GM18526 (cell line): ENCODE results near the gene GRPEL1.
A peak's percentile ranks its signal among the peaks of the same experiment; 100 is the strongest.

Experiments used
- POLR2A ChIP-seq: IDR thresholded peaks from 3 replicates; pipeline ENCODE4 v1.6.1; 2011; ENCODE audit not compliant: insufficient read length; ENCODE audit errors: extremely low read depth

GRPEL1 gene

DNA sequence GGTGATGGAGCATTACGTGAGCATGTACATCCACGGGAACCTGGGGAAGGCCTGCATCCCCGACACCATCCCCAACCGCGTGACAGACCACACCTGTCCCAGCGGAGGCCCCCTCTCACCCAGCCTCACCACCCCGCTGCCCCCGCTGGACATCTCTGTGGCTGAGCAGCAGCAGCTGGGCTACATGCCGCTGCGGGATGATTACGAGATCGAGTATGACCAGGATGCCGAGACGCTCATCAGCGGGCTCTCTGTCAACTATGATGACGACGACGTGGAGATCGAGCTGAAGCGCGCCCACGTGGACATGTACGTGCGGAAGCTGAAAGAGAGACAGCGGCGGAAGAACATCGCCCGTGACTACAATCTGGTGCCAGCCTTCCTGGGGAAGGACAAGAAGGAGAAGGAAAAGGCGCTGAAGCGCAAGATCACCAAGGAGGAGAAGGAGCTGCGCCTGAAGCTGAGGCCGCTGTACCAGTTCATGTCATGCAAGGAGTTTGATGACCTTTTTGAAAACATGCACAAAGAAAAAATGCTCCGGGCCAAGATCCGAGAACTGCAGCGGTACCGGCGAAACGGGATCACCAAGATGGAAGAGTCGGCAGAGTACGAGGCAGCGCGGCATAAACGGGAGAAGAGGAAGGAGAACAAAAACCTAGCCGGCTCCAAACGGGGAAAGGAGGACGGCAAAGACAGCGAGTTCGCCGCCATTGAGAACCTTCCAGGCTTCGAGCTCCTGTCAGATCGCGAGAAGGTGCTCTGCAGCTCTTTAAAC, 13.6 kb downstream of the GRPEL1 start:
- TF ChIP-seq POLR2A, result no peak

DNA sequence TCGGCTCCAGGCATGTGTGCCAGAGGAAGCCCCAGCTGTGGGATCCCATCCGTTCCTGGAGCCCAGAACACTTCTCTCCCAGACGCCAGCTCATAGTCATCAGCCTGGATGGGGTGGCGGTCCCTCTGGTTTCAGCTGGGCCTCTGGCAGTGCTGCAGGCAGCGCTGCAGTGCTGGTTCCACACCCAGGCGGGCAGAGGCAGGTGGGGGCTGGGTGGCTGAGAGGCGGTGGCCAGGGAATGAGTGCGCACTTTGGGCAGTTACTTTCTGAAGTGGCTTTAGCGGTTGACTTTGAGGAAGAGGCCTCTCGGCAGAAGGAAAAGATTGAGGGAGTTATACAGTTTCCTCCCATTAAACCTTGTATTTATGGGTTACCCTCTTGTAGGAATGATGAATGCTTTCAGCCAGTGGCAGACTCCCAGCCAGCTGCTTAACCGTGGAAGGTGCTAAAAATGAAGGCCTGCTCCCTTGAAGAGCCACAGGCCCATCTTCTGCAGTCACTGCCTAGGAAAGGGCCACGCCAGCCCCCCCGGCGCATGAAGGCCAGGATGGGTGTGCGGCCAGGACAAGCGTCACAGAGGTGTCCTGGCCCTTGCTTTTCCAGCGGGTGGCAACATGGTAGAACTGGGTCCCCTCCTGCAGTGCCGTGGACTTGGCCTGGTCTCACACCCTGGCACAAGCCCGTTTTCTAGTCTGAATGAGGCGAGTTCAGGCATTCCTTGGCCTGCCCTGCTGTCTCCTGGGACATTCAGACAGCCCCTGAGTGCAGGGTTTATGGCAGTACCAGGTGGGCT, 14.7 kb downstream of the GRPEL1 start:
- TF ChIP-seq POLR2A, result no peak

DNA sequence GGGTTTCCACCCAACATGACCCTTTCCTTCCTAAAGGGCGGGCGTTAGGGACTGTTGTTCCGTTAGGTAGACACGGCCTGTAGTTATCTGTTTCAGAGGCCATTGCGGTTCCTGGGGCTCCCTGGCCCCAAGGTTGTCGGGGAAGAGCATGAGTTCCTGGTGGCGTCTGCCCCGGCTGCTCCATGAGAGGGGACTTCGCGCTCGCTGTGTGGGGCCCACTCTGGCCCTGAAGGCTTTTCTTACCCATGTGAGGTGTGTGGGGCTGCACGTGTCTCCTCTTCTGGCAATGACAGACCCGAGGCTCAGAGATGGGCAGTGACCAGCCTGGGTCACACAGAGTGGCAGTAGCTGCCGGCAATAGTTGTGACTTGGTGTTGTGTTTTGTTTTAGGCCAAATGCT, 15.6 kb downstream of the GRPEL1 start:
- TF ChIP-seq POLR2A, result no peak

DNA sequence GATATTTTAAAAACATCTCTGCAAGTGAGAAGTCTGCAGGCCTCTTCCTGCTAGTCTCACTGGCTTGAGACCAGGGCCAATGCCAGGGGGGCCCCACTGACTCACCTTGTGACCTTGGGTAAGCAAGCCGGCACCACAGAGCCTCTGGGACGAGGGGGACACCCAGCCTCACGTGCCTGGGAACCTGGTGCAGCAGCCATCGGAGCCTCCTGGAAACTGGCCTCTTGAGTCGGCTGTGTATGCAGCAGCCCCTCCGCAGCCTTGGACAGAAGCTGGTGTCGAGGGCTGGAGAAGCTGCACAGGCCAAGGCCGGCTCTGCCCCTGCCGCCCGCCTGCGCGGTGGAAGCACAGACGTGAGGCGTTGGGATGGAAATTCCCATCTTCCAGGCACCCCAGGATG, 16.0 kb downstream of the GRPEL1 start:
- TF ChIP-seq POLR2A, result no peak

DNA sequence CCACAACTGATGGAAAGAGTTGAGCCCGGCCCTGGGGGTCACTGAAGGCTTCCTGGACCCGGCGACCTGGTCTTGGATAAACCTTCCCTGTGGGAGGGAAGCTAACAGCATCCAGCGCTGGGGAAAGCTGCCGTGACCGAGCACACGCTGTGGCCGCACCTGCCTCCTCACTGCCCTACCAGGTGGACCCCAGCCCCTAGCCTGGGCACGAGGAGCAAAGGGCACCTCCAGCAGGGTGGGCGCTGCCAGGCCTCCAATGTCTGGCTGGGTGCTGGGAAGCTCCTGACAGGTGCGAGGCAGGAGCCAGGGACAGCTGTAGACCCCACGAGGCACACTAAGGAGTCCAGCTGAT, 16.7 kb downstream of the GRPEL1 start:
- TF ChIP-seq POLR2A, result no peak

DNA sequence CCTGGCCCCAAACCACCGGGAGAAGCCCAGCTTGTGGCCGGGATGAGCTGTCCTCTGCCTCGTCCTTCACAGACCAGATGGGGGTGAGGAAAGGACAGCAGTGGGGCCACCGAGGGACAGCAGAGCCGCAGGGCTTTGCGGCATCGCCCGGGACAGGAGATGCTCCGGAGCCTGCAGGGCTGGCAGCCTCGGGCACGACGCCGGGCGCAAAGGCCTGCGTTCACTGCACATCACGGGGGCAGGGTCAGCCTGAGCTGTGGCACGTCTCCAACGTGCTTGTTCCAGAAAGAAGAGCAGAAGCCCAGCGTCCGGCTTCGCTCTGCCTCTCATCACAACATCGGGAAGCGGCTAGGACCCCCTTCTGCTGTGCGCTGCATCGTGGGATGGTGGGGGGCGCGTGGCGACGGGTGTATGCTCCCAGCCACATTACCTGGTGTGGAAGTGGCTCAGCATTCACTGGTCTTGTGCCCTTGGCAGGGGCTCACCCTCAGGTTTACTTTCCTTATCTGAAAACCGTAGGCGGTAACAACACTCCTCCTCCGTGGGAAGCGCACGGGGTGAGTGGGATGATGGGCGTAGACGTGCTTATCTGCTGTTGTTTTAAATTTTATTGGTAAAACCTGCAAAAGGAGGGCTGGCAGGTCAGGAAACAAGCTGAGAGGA, 17.3 kb downstream of the GRPEL1 start:
- no peak for TF ChIP-seq POLR2A

DNA sequence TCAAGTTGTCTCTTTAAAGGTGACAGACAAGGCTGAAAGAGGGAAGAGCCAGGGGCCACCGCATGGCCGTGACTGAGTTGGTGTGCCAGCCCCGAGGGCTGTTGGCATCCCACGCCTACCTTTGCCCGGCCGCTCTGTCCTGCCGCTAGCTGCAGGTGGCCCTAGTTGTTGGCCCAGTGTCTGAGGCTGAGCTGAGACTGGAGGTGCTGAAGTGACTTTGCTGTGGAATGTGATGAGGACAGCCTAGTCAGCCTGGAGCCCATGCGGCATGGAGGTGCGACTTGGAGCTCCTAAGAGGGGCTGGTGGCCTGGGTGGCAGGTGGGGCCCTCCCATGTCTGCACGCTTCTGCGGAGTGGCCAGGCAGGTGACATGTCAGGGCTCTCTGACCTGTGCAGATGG, 18.1 kb downstream of the GRPEL1 start:
- no peak for TF ChIP-seq POLR2A

DNA sequence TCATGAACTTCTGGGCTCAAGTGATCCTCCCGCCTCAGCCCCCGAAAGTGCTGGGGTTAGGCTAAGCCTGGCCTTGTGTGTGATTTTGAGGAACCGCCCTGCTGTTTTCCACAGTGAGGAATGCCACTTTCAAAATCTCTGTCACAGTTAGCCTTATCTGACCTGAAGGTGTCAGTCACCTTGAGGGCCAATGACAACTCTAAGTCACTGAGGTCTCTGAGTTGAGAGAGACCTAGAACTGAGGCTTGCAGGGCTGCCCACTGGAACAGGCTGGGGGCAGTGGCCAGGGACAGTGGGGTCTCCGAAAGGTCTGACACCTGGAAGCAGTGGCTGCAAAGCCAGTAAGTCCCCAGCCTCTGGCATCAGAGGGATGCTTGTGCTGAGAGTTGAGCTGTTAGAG, 18.6 kb downstream of the GRPEL1 start:
- TF ChIP-seq POLR2A, result no peak

DNA sequence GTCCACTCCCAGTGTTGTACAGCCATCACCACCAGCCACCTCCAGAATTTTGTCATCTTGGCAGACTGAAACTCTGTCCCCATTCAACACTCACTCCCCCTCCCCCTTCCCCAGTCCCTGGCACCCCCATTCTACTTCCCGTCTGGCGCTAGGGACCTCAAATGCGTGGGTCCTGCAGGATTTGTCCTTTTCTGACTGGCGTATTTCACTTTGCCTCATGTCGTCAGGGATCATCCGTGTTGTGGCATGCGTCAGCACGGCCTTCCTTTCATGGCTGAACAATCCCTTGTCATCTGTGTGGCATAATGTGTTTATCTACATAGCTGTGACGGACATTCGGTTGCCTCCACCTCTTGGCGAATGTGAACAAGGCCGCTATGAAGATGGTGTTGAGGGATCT, 19.2 kb downstream of the GRPEL1 start:
- TF ChIP-seq POLR2A, result no peak

DNA sequence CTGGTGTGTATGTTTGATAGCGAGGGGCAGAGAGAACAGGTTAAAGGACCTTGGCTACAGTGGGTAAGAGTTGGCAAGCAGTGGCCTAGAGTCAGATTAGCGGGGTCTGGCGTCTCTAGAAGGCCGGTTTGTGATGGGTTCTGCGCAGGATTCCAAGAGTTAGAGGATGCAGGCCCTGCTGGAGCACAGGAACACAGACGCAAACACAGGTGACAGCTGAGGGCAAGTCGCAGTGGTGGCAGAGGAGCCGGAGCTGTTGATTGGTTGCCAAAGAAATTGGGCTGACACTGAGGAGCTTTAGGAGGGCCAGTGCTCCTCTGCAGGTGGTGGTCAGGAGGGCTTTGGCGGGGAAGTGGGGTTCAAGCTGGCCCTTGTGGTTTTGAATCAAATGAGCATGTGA, 20.9 kb downstream of the GRPEL1 start:
- TF ChIP-seq POLR2A, result no peak

DNA sequence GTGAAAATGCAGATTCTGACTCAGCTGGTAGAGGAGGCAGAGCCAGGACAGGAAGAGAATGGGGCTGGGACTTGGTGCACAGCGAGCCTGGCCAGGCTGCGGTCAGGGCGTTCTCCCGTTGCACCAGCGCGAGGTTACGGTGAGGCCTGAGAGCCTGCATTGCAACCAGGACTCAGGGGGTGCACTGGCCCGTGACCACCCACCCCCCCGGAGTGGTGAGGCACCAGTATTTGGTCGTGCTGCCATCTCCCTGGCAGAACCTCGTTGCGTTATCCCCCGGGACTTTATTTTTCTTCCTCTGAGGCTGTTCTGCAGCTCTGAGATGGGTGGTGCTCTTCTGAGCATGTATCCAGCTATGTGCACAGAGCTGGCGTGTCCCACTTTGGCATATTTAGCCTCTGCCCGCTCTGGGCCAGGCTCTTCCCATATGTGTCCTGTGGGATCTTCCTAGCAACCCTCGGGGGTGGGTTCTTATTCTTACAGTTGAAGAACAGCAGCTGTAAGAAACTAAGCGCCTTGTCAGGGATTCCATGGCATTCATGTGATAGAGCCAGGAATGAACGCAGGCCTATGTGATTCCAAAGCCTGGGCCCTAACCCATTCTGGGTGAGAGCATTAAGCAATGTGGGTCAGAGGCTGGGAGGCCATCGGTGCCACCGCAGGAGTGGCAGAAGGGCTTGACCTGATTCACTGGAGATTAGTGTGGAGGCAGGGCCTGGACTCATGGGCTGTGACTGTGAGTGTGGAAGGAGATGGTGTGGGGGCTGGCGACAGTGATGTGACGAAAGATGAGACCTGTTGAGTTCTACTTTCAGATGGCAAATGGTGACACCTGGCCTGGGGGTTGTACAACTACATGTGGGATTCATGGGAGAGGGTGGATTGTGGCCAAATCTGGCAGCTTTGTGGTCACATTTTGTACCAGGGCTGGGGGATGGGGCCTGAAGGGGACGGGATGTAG, 21.6 kb downstream of the GRPEL1 start:
- TF ChIP-seq POLR2A, result no peak

DNA sequence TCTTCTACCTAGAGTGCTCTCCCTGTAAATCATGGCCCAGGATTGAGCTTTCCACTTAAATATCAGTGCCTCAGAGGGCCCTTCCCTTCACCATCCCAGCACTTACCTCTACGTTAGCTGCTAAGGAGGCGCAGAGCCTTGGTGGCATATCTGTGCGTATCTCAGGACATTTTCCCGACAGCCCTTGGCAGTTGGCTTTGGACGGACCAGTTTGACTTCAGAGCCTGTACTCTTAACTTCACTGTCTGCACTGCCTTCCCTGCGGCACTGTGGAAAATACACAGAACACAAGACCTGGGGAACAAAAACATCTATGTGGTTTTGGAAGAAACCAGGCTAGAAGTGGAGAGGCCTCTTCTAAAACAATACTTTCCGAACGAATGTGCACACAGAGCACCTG, 22.3 kb downstream of the GRPEL1 start:
- TF ChIP-seq POLR2A, result no peak

DNA sequence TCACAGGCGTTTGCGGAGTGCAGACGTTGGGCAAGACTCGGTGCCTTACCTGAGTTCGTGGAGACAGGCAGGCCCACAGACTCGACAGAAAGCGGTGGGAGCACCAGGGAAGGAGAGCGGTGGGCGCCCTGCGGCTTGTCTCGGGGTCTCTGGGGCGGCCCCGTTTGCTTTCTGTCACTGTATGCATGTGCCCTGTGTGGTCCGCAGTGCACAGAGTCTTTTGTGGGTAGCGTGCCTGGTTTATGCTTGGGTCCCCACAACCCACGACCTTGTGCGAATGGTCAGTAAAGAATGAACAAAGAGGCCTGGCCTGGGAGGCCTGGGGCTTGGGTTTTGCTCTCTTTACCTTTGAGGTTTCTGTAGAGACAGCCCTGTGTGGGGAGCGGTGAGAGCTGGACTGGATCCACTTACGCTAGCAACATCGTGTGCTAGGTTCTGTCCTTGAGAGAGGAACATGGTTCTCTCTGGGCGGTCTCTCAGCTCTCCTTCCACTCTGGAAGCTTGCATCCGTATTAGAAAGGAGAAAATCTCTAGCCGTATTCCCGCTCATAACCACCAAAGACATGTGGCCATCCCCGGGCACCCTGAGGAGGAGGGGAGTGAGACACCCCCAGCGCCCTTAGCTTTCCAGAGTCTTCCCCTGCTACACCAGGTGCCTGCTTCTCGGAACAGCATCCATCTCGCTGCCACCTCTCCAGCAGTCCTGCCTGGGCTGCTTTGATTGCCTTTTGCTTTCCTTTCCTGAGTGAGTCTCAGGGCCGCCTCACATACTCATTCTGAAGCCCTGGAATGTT, 23.5 kb downstream of the GRPEL1 start:
- TF ChIP-seq POLR2A, result no peak

DNA sequence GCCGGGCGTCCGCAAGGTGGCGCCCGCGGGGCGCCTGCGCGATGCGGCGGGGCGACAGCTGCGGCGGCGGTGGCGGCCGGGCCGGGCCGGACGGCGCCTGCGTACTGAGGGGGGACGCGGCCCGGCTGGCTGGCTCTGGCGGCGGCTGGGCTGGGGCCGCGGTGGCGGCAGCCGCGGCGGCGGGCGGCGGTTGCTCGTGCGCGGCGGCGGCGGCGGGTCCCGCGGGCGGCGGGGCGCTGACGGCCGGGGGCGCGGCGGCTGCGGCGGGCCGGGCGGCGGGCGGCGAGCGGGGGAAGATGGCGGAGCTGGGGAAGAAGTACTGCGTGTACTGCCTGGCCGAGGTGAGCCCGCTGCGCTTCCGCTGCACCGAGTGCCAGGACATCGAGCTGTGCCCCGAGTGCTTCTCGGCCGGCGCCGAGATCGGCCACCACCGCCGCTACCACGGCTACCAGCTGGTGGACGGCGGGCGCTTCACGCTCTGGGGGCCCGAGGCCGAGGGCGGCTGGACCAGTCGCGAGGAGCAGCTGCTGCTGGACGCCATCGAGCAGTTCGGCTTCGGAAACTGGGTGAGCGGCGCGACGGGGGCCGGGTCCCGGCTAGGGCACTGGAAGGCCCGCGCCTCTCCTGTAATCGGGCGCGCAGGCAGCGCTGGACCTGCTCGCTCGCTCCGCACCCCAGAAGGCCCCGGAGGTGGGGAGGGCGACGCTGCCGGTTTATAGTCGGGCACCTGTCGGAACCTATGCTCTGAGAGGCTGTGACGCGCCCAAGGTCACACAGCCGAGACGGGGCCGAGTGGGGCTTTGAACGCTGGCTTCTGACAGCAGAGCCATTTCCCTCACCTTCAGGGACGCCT, 24.4 kb downstream of the GRPEL1 start, which contains the start of gene TADA2B:
Gene TADA2B (plus strand): TSS at position 89 of the 853 bp plus-strand sequence. CDS start 208 bp downstream, at position 297.
- TF ChIP-seq POLR2A, result peak; percentile 42
